HFF-Myc (cell line): ENCODE results near the gene CDH23.

Experiments
- DNase-seq: peaks from one replicate; pipeline ENCODE4 v3.0.0-alpha.2; 2011; ENCODE audit warnings: low read depth; ENCODE audit errors: extremely low read depth
- H3K4me3 ChIP-seq: replicated peaks from 2 replicates; pipeline ENCODE4 v1.5.1; 2011; ENCODE audit warnings: low read depth, mild to moderate bottlenecking, control low read depth, low read length
- CTCF ChIP-seq: IDR thresholded peaks from 2 replicates; pipeline ENCODE4 v1.5.1; 2012; ENCODE audit warnings: mild to moderate bottlenecking, low read depth, low read length, control low read depth; ENCODE audit errors: missing control alignments

Gene CDH23

GRCh38 chr10:71494476-71494875 lies 97.8 kb downstream of the CDH23 start:
- no peak overlapping the region for H3K4me3 ChIP-seq
- no peak for TF ChIP-seq CTCF

GRCh38 chr10:71494980-71495381 lies 98.3 kb downstream of the CDH23 start:
- TF ChIP-seq CTCF, result no peak
- DNase-seq, result no peak
- H3K4me3 ChIP-seq, result no peak overlapping the region

More at GRCh38 chr10:71494476-71494875, 97.8 kb downstream of the CDH23 start:
- no peak for DNase-seq

- no peak for TF ChIP-seq CTCF
- H3K4me3 ChIP-seq, result no peak overlapping the region
- no peak for DNase-seq
Observed at GRCh38 chr10:71496927-71497762, 100.4 kb downstream of the CDH23 start.

- no peak overlapping the region for H3K4me3 ChIP-seq
- TF ChIP-seq CTCF, result no peak
- DNase-seq, result no peak
Observed at GRCh38 chr10:71497763-71498326, 101.1 kb downstream of the CDH23 start.

GRCh38 chr10:71501402-71501801 lies 104.7 kb downstream of the CDH23 start:
- DNase-seq, result no peak
- no peak overlapping the region for H3K4me3 ChIP-seq
- no peak for TF ChIP-seq CTCF

GRCh38 chr10:71502190-71502589 lies 105.5 kb downstream of the CDH23 start:
- TF ChIP-seq CTCF, result no peak
- H3K4me3 ChIP-seq, result no peak overlapping the region
- DNase-seq, result no peak
